Pulmonary artery endothelial cell (primary cell): ENCODE data around the gene KIRREL3. TPM values are rescaled to one million over a fixed set of nuclear protein-coding genes. Genes with fewer than 3 reads are reported as not detected.

ENCODE experiments used
- DNase-seq: peaks from one replicate; pipeline ENCODE4 v3.0.0-alpha.2; 2011; ENCODE audit warnings: low read depth, low spot score
- total RNA-seq: library from RNA; depleted of rRNA; stranded (reverse); fragments of >200 nt; gene quantifications from 2 replicates; pipeline ENCODE4 v1.2.3, GENCODE V29; 2014

KIRREL3 gene
- total RNA-seq, 1 donor from 2014 or later, result not detected

DNA sequence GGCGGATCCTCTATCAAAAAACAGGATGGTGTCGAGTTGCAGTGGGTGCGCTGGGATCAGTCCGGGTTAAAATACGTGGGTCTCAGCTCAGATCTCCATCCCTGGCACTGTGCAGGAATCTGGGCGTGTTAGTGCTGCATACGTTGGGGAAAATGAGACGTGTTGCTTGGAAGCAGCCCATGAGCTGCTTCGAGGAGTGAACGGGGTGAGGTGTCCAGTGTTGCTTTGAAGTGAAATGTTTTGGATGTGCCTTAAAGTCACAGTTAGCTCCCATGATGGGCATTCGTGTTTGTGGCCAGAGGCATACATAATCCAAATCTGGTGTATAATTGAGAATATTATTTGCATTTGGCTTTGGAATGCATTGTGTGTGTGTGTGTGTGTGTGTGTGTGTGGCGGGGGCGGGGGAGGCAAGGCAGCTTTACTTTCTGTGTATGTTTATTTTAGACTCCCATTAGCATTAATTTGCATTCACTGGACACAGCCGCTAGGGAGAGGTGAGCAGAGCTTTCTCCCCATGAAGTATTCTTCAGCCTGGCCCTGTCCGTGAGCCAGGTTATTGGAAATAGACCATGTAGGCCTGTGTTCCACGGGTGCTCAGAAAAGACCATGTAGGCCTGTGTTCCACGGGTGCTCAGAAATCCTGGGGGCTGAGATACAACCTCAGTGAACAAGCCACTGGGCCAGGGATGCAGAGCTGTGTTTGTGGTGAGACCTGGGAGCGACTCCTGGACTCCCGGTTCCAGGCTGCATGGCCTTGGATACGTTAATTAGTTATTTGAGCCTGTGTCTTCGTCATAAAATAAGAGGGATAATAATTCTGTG, 510.5 kb downstream of the KIRREL3 start:
- DNase-seq, result no peak

DNA sequence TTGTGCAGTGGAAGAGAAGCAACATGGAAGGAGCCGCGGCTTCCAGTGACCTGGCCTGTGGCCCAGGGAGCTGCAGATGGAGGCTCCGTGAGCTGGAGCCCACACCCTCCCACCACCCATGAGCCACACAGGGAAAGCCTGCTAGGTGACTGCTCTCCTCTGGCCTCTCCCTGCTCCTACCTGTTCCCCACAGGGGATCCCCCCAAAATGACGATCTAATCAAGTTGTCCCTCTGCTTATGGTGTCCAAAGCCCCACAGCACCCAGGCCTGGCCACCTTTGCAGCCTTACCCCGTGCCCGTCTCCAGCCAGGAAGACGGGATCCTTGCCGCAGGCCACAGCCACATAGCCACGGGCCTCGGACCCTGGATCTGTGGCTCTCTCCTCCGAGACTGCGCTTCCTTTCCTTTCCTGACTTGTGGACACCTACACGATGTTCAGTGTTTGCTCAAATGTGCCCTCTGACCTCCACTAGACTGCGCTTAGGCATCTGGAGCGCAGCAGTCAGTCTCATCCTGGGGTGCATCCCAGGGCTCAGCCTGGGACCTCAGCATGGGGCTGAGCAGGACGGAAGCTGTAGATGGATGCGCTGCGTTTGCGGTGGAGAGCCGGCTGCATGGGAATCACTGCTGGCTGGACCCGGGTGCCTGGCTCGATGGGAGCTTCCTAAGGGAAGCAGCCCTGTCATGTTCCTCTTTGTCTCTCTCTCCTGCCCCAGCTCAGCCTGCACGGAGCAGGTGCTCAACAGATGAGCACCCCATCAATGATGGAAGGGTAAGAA, 511.8 kb downstream of the KIRREL3 start:
- no peak for DNase-seq

- no peak for DNase-seq
Observed at GRCh38 chr11:126487711-126488110, 512.9 kb downstream of the KIRREL3 start.

DNA sequence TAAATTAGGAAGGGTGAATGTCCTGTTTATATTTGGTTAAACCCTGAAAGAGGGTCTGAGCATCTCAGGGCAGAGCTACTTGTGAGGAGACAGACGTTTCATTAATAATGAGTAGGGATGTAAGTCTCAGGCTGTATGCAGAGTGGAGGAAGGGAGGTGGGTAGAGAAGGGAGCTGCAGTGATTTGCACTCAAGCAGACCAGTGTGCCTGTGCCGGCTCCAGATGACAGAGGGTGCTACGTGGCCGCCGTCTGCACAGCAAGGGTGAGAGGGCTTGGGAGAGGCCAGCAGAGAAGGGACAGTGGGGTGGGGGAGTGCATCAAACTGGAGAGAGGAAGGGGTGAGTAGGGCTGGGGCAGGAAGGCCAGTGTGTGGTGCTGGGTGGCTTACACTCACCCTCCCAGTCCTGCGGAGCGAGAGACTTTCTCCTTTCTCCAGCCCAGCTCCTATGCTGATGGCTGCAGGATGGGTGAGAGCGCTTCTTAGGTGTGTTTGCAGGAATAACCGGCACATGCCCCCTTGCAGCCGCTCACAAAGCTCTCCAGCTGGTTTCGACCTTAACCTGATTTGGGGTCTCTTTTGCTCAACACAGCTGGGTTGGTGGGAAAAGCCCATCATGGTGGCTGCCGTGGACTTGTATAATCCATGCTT, 514.5 kb downstream of the KIRREL3 start:
- DNase-seq, result no peak

- no peak for DNase-seq
Observed at GRCh38 chr11:126485021-126485792, 515.4 kb downstream of the KIRREL3 start.

- DNase-seq, result no peak
Observed at GRCh38 chr11:126484266-126484665, 516.3 kb downstream of the KIRREL3 start.

DNA sequence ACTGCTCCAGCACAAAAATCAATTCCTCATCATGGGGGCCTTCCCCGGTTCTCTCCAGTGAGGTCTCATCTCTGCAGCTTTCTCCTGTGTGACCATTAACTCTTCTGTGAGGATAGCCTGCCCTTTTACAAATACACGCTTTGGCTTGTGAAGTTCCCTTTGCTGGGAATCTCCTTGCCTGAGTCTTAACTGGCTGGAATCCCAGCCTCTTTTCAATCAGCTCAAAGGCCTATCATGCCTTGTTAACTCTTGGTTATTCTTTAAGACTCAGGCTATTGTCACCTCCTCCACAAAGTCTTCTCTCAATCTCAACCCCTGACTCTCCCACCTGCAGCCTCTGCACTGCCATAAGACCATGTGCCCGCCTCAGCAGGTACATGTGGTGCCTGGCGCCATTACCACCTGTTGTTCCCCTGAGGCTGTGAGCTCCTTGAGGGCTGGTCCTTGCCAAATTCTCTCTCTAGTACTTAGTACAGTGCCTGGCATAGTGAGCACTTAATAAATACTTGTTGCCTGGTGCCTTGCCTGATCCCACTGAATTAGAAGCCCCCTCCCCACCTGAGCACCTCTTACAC, 516.9 kb downstream of the KIRREL3 start:
- DNase-seq, result no peak

- DNase-seq, result no peak
Observed at GRCh38 chr11:126482586-126483108, 517.9 kb downstream of the KIRREL3 start.

DNA sequence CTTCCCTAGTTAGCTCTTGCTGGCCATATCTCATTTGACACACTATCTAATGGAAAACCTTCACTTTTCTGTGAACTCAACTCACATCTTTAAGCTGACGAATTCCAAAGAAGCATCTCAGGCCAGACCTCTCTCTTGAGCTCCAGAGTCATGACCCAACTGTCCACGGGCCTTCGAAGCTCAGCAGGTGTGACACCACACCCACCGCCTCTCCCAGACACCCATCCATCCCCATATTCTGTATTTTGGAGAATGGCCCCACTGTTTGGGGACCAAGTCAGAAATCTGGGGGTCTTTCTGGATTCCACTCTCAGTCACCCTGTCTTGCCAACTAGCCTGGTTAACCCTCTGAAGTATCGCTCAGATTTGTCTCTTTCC, 519.3 kb downstream of the KIRREL3 start:
- no peak for DNase-seq

GRCh38 chr11:126480410-126481302, 519.9 kb downstream of the KIRREL3 start:
- DNase-seq, result peak; percentile 39

GRCh38 chr11:126480015-126480409, 520.6 kb downstream of the KIRREL3 start:
- no peak for DNase-seq

- DNase-seq, result no peak
Observed at GRCh38 chr11:126479178-126479930, 521.2 kb downstream of the KIRREL3 start.

GRCh38 chr11:126478466-126478865, 522.1 kb downstream of the KIRREL3 start:
- no peak for DNase-seq

DNA sequence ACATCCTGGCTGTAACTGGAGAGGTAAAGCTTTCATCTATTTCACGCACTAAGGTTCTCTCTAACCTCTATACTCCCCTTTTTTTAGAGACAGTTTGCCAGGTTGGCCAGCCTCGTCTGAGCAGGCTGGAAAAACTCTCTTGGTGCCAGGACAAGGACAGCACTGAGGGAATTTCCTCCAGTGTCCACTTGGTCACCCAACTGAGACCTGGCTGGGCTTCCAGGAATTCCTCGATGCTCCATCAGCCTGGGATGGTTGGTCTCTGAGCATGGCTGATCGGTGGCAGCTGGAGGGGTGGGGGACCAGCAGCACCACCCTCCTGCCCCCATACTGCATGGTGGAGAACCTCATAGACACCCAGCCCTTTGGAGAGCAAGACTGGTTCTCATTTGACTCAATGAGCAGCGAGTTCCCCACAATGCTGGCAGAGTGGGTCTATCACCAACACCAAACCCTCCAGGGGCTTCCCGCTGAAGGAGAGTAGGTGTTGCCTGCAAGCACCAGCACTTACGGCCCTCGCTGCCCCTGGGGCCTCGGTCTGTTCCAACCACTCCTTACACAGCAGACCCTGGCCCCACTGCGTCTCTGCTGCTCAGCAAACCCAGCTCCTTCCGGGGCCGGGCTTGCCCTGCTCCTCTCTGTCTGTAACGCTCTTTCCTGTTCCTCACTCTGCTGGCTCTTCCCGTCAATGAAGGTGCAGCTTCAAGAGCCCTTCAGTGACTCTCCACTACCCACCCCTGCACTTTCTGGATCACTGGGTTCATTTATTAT, 522.9 kb downstream of the KIRREL3 start:
- DNase-seq, result no peak

- no peak for DNase-seq
Observed at GRCh38 chr11:126476977-126477376, 523.6 kb downstream of the KIRREL3 start.

- no peak for DNase-seq
Observed at GRCh38 chr11:126476266-126476924, 524.2 kb downstream of the KIRREL3 start.
